HepG2 (cell line): ENCODE data around the gene SH3BGR. TPM values are rescaled to one million over a fixed set of nuclear protein-coding genes. Genes with fewer than 3 reads are reported as not detected.

Source experiments
- ATAC-seq: fragments of 200-7000 bp; cut with Tn5 transposase; 3 replicates; pipeline ENCODE4 v1.9.1; 2020; ENCODE audit warnings: mild to moderate bottlenecking, moderate library complexity
- BruUV-seq: library from RNA; stranded (reverse); fragments of 400-500 nt; replicated peaks from 2 replicates; lab custom pipeline; 2021; lab: Mats Ljungman, UMichigan
- CTCF ChIA-PET: fragments of 300-600 bp; formaldehyde crosslinking; extraction: SDS; loops from one replicate; lab custom pipeline; 2021; ENCODE audit warnings: low total read pairs, inconsistent platforms, low intra/inter-chr PET ratio; lab: Yijun Ruan, JAX
- POLR2A ChIA-PET: fragments of 350-600 bp; sonication (Branson Sonifier 250); formaldehyde crosslinking; loops from one replicate; lab custom pipeline; 2020; ENCODE audit warnings: antibody characterized with exemption, inconsistent platforms; lab: Yijun Ruan, JAX
- DNase-seq: peaks from one replicate; pipeline ENCODE4 v3.0.0-alpha.2; 2015; ENCODE audit warnings: low spot score
- FAIRE-seq: peaks from 3 replicates; lab custom pipeline; 2011; peaks lifted over from hg19 to GRCh38; lab: Jason Lieb, UNC
- H2AFZ ChIP-seq: one replicate; pipeline ENCODE4 v1.6.1; 2011; ENCODE audit warnings: low read length, inconsistent platforms
- H3K27ac ChIP-seq: fragments of 300-600 bp; 3 replicates; pipeline ENCODE4 v1.8.0; 2011; ENCODE audit warnings: mixed run types, mild to moderate bottlenecking, mixed read lengths, low read length, inconsistent platforms; ENCODE audit not compliant: insufficient read depth; ENCODE audit errors: extremely low read length
- H3K27me3 ChIP-seq, 2 experiments: fragments of 200-600 bp in 1 of 2; 2 replicates in 1 of 2; 3 replicates in 1 of 2; pipeline versions ENCODE4 v1.6.0 to v1.8.0; 2011; ENCODE audit warnings: low read length in 2 of 2, mild to moderate bottlenecking in 2 of 2, moderate library complexity in 2 of 2, inconsistent platforms in 1 of 2; ENCODE audit not compliant: insufficient read depth in 2 of 2, control insufficient read depth in 1 of 2
- H3K36me3 ChIP-seq, 2 experiments: fragments of 200-600 bp in 1 of 2; replicated peaks in 1 of 2; 2 replicates in 1 of 2; 3 replicates in 1 of 2; pipeline versions ENCODE4 v1.5.1 to v1.8.0; 2011; ENCODE audit warnings: low read length in 2 of 2, inconsistent platforms in 1 of 2; ENCODE audit not compliant: insufficient read depth in 2 of 2, control insufficient read depth in 1 of 2
- H3K4me1 ChIP-seq: 2 replicates; pipeline ENCODE4 v1.5.1; 2012; ENCODE audit warnings: low read length, inconsistent platforms; ENCODE audit not compliant: insufficient read depth
- H3K4me2 ChIP-seq: 2 replicates; pipeline ENCODE4 v1.6.0; 2011; ENCODE audit warnings: low read depth, low read length, inconsistent platforms
- H3K4me3 ChIP-seq, 3 experiments: fragments of 200-600 bp in 1 of 3; sonication (generic), shearing (Covaris generic) in 1 of 3; replicated peaks in 1 of 3; 2 replicates each; pipeline ENCODE4 v1.5.1; 2011 to 2016; ENCODE audit warnings: low read length in 3 of 3, inconsistent platforms in 2 of 3, low read depth in 2 of 3, mild to moderate bottlenecking in 2 of 3, control low read depth in 1 of 3, mixed read lengths in 1 of 3; ENCODE audit not compliant: insufficient read depth in 1 of 3
- H3K79me2 ChIP-seq: one replicate; pipeline ENCODE4 v1.6.1; 2011; ENCODE audit warnings: low read length, inconsistent platforms; ENCODE audit not compliant: insufficient read depth
- H3K9ac ChIP-seq: 2 replicates; pipeline ENCODE4 v1.6.0; 2011; ENCODE audit warnings: mild to moderate bottlenecking, low read depth, low read length, inconsistent platforms; ENCODE audit not compliant: insufficient read depth
- H3K9me3 ChIP-seq: 2 replicates; pipeline ENCODE4 v1.5.1; 2012; ENCODE audit warnings: mild to moderate bottlenecking, low read length
- H4K20me1 ChIP-seq: 2 replicates; pipeline ENCODE4 v1.6.0; 2011; ENCODE audit warnings: inconsistent platforms, mild to moderate bottlenecking, low read length, moderate library complexity; ENCODE audit not compliant: insufficient read depth
- DBP ChIP-seq: sonication (generic); formaldehyde crosslinking; IDR thresholded peaks from 2 replicates; pipeline ENCODE4 v1.4.0; 2020; ENCODE audit warnings: missing genetic modification reagents; ENCODE audit errors: not compliant biosample characterization
- ETV6 ChIP-seq: sonication (generic); formaldehyde crosslinking; conservative IDR thresholded peaks from 2 replicates; pipeline ENCODE4 v1.4.0; 2020; ENCODE audit warnings: missing genetic modification reagents
- MIXL1 ChIP-seq: IDR thresholded peaks from 2 replicates; pipeline ENCODE4 v1.6.1; 2016
- MTF1 ChIP-seq: sonication (generic); formaldehyde crosslinking; IDR thresholded peaks from 2 replicates; pipeline ENCODE4 v1.5.0; 2020; ENCODE audit warnings: missing genetic modification reagents
- PATZ1 ChIP-seq: sonication (generic); formaldehyde crosslinking; IDR thresholded peaks from 2 replicates; pipeline ENCODE4 v1.4.0; 2020; ENCODE audit warnings: missing genetic modification reagents
- SIN3B ChIP-seq: fragments of 150-350 bp; IDR thresholded peaks from 2 replicates; pipeline ENCODE4 v1.6.1; 2014; ENCODE audit warnings: low read length
- TBL1XR1 ChIP-seq: fragments of 150-350 bp; IDR thresholded peaks from 2 replicates; pipeline ENCODE4 v1.6.1; 2014; ENCODE audit warnings: borderline replicate concordance, low read length; ENCODE audit not compliant: partially characterized antibody
- TRIM22 ChIP-seq: fragments of 450-650 bp; IDR thresholded peaks from 2 replicates; pipeline ENCODE4 v1.6.1; 2017
- ZNF580 ChIP-seq: IDR thresholded peaks from 2 replicates; pipeline ENCODE4 v1.6.1; 2016; ENCODE audit warnings: low read depth, borderline replicate concordance
- ZNF616 ChIP-seq: sonication (generic); formaldehyde crosslinking; IDR thresholded peaks from 2 replicates; pipeline ENCODE4 v1.5.0; 2020; ENCODE audit warnings: low read depth, mild to moderate bottlenecking, missing genetic modification reagents
- ZSCAN29 ChIP-seq: sonication (generic); formaldehyde crosslinking; conservative IDR thresholded peaks from 2 replicates; pipeline ENCODE4 v1.4.0; 2020; ENCODE audit warnings: mild to moderate bottlenecking, missing genetic modification reagents
- WGBS: methylation state at CpG from one replicate; pipeline ENCODE4 v1.1.6; 2017; ENCODE audit warnings: low lambda C conversion rate; 5-methylcytosine and 5-hydroxymethylcytosine counted together
- in situ Hi-C: cut with HindIII; loops from 2 replicates; pipeline ENCODE4 v1.10.0; 2017; ENCODE audit warnings: low pct_unique_long_range_greater_than_20kb; ENCODE audit not compliant: extremely low pct_ligation_motif_present
- intact Hi-C: fragments of 100-400 bp; cut with micrococcal nuclease; formaldehyde crosslinking; loops from one replicate; pipeline ENCODE4 v1.10.0; 2022; ENCODE audit not compliant: unreplicated experiment
- polyA plus RNA-seq, 8 experiments: library from polyadenylated mRNA; depleted of rRNA in 3 of 8; stranded (reverse) in 7 of 8; unstranded in 1 of 8; fragments of >200 nt; fragmentation: Illumina TruSeq in 4 of 8; extraction: Trizol in 4 of 8; gene quantifications; 2 replicates each; pipeline versions ENCODE4 v1.2.1 to v1.2.3, GENCODE V29; 2011 to 2016; ENCODE audit warnings: low read depth in 4 of 8, missing spikeins in 1 of 8, mixed read lengths in 1 of 8; ENCODE audit not compliant: insufficient read depth in 1 of 8
- total RNA-seq, 5 experiments: library from RNA; depleted of rRNA; stranded (reverse); fragments of >200 nt; fragmentation: Illumina TruSeq; extraction: Trizol; gene quantifications; 2 replicates each; pipeline ENCODE4 v1.2.3, GENCODE V29; 2016; ENCODE audit warnings: low read depth in 1 of 5

Gene SH3BGR
- total and polyA plus RNA-seq, 2 of the 13 experiments (the other 11 are each of a cell fraction or from before 2014, with no cell fraction given): 0.48 TPM; not detected in 1

GRCh38 chr21:39533545-39534380, 82.0 kb downstream of the SH3BGR start:
- in situ Hi-C loops (no loop called here), intact Hi-C loops (no loop called here)
- H3K27me3 ChIP-seq: no peaks in the 10 kb centered on the region
- H3K4me1 ChIP-seq: peaks cover 1% of the 10 kb centered on the region; the same call in 1 of the 2 replicates
- DNase-seq (no peak), ATAC-seq (no peak), FAIRE-seq (no peak)
- H3K9me3 ChIP-seq: no peaks in the 10 kb centered on the region
- H3K4me2 ChIP-seq: no peak overlapping the region
- WGBS: 54% methylated on average over 6 of the region's 6 CpGs
- H2AFZ ChIP-seq: no peak overlapping the region
- H4K20me1 ChIP-seq: no peaks in the 10 kb centered on the region
- H3K4me3 ChIP-seq: no peak overlapping the region
- ChIA-PET POLR2A (no interaction called here), CTCF (no interaction called here)
- H3K9ac ChIP-seq: no peak overlapping the region
- TF ChIP-seq PATZ1 (CRISPR knock-in tag) (no peak), SIN3B (no peak)
- no peak overlapping the region for H3K27ac ChIP-seq
- H3K36me3 ChIP-seq: no peaks in the 10 kb centered on the region
- no peaks in the 10 kb centered on the region for H3K79me2 ChIP-seq
- BruUV-seq: no TSS peak

GRCh38 chr21:39535646-39536437, 84.1 kb downstream of the SH3BGR start:
- CTCF ChIA-PET: no interaction called here
- no peaks in the 10 kb centered on the region for H3K27me3 ChIP-seq
- H3K79me2 ChIP-seq: no peaks in the 10 kb centered on the region
- no TSS peak for BruUV-seq
- WGBS: 41% methylated on average over 13 of the region's 15 CpGs
- intact Hi-C loops (no loop called here), in situ Hi-C loops (no loop called here)
- H3K9ac ChIP-seq: no peak overlapping the region
- no peak overlapping the region for H3K27ac ChIP-seq
- no peaks in the 10 kb centered on the region for H3K4me1 ChIP-seq
- no peak overlapping the region for H3K4me3 ChIP-seq
- no peak for DNase-seq
- FAIRE-seq: no peak
- no peaks in the 10 kb centered on the region for H3K9me3 ChIP-seq
- H3K36me3 ChIP-seq: no peaks in the 10 kb centered on the region
- no peak overlapping the region for H2AFZ ChIP-seq
- H3K4me2 ChIP-seq: no peak overlapping the region
- TF ChIP-seq ZSCAN29 (CRISPR knock-in tag) (no peak), MTF1 (no peak), MIXL1 (CRISPR knock-in tag) (no peak), ETV6 (CRISPR knock-in tag) (no peak), ZNF580 (CRISPR knock-in tag) (no peak), ZNF616 (CRISPR knock-in tag) (no peak), DBP (CRISPR knock-in tag) (no peak), TRIM22 (no peak), TBL1XR1 (no peak)
- POLR2A ChIA-PET: no interaction called here
- no peaks in the 10 kb centered on the region for H4K20me1 ChIP-seq
- ATAC-seq: no peak
